Measurements from ENCODE around the gene LHX6.

Gene LHX6

GRCh38 chr9:122215663-122216062 is 13.1 kb downstream of the LHX6 start:
- no peak for ATAC-seq

DNA sequence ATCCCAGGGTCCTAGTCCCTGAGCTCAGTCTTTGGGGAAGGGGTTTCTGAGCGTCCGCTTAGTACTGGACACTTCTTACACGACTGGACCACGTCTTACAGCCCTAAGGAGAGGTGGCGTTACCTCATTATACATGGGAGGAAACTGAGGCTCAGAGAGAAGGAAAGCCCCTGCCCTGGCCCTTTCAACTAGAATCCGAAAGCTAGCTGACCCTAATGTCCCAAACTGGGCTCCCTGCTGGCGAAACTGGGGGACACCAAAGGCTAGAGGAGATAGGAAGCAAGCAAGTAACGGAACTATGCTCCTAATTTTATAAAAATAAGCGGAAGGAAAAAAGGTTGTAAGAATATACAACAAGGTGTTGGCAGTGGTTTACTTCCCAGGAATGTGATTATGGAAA is 14.2 kb downstream of the LHX6 start:
- no peak for ATAC-seq

GRCh38 chr9:122213589-122214413 is 15.0 kb downstream of the LHX6 start:
- ATAC-seq: peak; percentile 70 to 76

- ATAC-seq: no peak
Measured at GRCh38 chr9:122213102-122213588, 15.6 kb downstream of the LHX6 start.

- no peak for ATAC-seq
Measured at GRCh38 chr9:122212473-122213004, 16.2 kb downstream of the LHX6 start.

GRCh38 chr9:122209451-122209850 is 19.3 kb downstream of the LHX6 start:
- no peak for ATAC-seq

DNA sequence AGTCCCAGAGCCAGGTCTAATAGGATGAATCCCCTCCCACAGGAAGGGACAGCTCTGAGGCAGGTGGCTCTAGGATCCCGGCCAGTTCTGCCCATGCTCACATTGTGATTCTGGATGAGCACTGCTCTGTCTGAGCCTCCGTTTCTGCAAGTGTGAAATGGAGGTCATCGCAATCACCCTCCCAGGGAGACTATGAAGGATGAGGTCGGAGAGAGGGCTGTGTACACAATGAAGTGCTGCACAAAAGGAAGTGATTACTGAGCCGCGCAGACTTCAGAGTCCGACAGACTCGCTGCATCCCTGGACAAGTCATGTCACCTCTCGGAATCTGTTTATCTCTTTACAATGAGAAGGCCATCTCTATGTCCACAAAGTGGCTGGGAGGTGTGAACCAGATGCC is 21.7 kb downstream of the LHX6 start:
- no peak for ATAC-seq

DNA sequence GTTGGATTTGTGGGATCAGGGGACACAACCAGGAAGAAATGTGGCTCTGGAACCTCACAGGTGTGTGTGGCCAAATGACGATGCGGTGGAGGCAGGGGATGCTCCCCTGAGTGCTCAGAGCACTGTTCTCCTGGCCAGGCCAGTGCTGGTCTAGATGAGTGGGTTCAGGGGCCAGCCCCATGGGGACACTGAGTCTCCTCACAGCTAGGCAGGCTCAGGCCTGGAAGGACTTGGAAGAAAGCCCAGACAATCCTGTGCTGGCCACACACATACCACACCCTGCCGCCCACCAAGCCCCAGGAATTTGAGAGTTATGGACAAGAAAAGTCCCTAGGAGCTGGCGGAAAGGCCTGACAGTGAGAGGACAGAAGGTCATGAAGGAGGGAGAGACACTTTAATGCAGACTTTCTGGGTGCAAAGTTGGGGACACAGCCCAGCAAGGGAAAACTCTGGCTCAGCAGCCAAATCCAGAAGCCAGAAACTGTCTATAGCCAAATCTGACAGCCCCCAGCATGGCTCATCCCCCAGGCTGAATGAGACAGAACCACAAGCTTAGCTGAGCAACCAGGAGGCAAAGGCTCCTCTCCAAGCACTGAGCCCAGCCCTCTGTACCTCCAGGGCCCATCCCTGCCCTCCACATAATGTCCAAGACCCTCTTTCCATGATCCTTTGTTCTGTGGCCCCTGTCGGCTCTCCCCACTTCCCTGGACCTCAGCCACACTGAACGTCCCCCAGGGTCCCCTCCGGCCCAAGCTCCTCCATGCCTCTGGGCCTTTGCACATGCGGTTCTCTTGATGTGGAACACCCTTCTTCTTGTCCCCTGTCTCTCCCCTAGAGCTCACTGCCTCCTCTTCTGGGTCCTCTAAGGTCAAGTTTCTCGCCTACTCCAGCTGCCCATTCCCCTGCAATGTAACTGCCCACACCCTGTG is 22.4 kb downstream of the LHX6 start:
- no peak for ATAC-seq

DNA sequence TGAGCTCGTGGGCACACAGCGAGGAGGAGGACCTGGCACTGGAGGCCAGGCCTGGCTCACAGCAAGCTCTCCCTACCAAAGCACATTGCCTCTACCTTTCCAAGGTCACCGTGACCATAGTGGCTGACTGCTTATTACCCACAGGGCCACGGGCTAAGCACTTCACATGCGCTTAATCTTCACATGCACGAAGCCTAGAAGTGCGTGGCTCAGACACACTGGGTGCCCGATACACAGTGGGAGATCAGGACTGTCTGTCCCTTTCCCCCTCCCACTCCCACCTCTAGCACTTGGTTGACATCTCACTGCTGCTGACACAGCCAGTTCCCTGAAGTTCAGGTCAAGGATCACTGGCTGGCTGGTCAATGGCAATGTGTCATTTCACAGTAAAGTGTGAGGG is 23.6 kb downstream of the LHX6 start:
- ATAC-seq: no peak

GRCh38 chr9:122204491-122204890 is 24.3 kb downstream of the LHX6 start:
- ATAC-seq: no peak

DNA sequence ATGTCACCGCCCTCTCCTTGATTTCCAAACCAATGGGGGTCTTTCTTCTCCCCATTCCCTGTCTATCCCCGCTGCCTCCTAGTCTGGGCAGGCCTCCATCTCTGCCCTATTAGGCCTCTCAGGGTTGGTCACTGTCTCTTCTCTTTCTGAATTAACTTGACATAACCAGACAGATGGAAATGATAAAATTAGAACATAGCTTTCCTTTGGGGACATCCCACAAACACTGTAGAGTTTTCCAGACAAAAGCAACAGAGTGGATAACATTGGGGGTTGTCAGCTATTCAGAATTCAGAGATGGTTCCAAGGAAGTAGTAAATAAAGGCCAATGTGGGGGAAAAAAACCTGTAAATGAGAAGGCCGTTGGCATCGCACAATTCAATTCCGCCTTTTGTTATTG is 24.7 kb downstream of the LHX6 start:
- ATAC-seq: no peak

DNA sequence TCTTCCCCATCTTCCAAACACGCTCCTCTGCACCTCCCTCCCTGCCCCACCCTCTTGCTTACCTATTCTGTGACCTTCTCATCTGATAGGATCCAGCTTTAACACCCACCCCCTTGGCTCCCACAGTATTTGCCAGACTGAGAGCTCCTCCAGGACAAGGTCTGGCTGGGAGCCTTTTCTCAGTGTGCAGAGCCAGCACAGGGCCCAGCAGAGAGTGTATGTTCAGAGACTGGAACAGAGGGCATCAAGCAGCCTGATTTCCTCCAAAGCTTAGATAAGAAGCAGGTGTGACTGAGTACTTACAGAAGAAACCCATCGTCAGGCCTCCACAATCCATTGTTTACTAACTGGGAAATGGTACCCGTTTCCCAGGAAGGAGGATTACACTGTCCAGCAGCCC is 26.6 kb downstream of the LHX6 start:
- no peak for ATAC-seq

- ATAC-seq: no peak
Measured at GRCh38 chr9:122201641-122202040, 27.1 kb downstream of the LHX6 start.

GRCh38 chr9:122200960-122201595 is 27.7 kb downstream of the LHX6 start:
- no peak for ATAC-seq

GRCh38 chr9:122197882-122198281 is 30.9 kb downstream of the LHX6 start:
- ATAC-seq: no peak

GRCh38 chr9:122197426-122197825 is 31.3 kb downstream of the LHX6 start:
- ATAC-seq: no peak

- no peak for ATAC-seq
Measured at GRCh38 chr9:122195875-122196274, 32.9 kb downstream of the LHX6 start.

- no peak for ATAC-seq
Measured at GRCh38 chr9:122193651-122194050, 35.1 kb downstream of the LHX6 start.

DNA sequence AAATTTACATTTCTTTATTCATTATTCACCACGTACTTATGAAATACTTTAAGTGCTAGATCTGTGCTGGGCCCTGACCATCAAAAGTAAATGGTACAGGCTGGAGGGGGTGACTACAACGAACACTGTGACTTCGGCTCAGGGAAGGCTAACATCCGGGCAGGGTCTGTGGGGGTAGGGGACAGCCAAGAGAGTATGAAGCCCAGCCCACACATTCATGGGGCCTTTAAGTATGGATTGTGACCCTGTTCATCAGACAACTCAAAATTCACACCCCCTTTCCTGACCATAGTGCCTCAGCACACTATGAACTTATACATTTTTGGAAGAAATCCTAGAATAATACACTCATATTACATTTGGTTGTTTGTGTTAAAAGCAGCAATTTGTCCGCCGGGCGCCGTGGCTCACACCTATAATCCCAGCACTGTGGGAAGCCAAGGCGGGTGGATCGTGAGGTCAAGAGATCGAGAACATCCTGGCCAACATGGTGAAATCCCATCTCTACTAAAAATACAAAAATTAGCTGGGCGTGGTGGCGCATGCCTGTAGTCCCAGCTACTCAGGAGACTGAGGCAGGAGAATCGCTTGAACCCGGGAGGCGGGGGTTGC is 35.7 kb downstream of the LHX6 start:
- ATAC-seq: no peak

DNA sequence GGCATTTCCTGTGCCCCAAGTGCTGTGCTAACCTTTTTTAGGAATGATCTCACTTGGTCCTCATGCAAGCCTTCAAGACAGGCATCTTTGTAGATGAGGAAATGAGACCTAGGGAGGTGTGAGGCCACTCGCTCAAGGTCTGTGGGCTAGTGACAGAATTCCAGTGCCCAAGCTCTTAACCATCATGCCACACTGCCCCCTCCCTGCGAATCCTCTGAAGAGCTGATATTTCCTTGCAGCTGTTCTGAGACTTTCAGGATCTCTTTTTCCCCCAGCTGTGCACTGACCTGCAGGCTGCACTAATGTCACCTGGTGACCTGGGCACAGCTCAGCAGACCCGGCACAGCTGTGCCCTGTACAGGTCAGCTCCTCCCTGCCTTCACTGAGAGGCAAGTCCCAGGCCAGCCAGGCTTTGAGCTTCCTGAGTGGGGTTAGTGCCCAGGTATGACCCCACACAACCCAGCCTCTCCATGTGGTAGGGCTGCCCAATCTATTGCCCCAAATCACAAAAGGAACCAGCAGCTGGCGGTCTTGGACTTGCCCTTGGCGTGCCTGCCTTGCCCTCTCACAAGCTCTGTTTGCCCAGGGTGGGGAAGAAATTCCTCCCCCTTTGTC is 36.4 kb downstream of the LHX6 start:
- ATAC-seq: no peak

DNA sequence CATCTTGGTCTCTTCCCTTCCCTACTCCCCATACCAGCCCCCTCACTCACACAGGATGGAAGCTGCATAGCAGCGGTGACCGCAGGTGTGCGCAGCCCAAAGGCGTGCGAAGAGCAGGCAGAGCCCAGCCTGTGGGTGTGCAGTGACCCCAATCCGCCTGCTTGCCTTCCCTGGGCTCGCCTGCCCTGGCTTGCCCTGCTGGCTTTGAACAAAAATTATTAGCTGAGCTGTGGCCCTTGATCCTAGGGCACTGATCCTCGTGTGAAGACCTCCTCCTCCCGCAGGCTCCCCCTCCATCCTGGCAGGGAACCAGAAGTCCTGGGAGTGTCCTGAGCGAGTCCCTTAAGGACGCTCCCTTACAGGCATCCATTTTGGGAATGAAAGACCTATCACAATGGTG is 37.2 kb downstream of the LHX6 start:
- no peak for ATAC-seq

All from activated CD4-positive, CD25-positive, alpha-beta regulatory T cell treated with anti-CD3 and anti-CD28 coated beads, Interleukin-2, amount 50 U/mL, for 24 hours (primary cell).